Measurements from ENCODE around the gene CNIH3. TPM values are rescaled to one million over a fixed set of nuclear protein-coding genes. Genes with fewer than 3 reads are reported as not detected.

The CNIH3 gene
- total and polyA plus RNA-seq, 2 of the 4 experiments (the other 2 are of a cell fraction): 2.0 to 2.9 TPM

DNA sequence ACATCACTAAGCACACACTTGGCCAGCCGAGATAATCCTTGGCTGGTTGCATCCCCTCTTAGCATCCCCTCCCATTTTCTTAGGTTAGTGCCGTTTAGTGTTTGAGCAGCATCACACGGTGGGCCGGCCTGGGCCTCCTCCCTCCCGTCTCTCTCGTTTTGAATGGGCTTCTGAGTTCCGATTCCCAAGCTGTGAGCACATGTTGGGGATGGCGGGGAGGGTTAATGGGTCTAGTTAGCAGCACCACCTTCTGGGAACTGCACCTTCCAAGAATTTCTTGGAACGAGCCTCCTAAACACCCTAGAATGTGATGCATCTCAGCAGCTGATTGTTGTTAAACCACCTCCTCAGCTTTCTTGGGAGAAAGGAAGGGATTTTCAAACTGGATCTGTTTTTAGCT is 73.3 kb downstream of the CNIH3 start:
- H3K36me3 ChIP-seq (ENCODE audit: control insufficient read depth, insufficient read depth, low read length): no peaks in the 10 kb centered on the region
- H3K9ac ChIP-seq (ENCODE audit: low read depth, low read length): no peak overlapping the region
- ATAC-seq (ENCODE audit: low read depth) (no peak), DNase-seq (no peak)
- dilution Hi-C loops (cut with HindIII; ENCODE audit: low sequenced_read_pairs, unreplicated experiment) (no loop called here), intact Hi-C loops (cut with micrococcal nuclease) (no loop called here), in situ Hi-C loops (cut with MboI; ENCODE audit: low sequenced_read_pairs) (no loop called here)
- no peaks in the 10 kb centered on the region for H3K27me3 ChIP-seq (ENCODE audit: control insufficient read depth, insufficient read depth, low read length)
- H3K27ac ChIP-seq (ENCODE audit: insufficient read depth, low read length): no peak overlapping the region
- H2BK120ac ChIP-seq (ENCODE audit: low read depth, low read length): no peak overlapping the region
- H4K8ac ChIP-seq (ENCODE audit: low read depth in 2 of 2, low read length in 2 of 2): no peak overlapping the region
- no peaks in the 10 kb centered on the region for H3K9me3 ChIP-seq (ENCODE audit: control insufficient read depth, insufficient read depth, low read length)
- no peak overlapping the region for H2AFZ ChIP-seq (replicated peaks; ENCODE audit: low read length, poor library complexity)
- TF ChIP-seq NFE2L2 (IDR thresholded peaks at IDR 0.05; ENCODE audit: low read depth, low read length) (no peak), BHLHE40 (IDR thresholded peaks at IDR 0.05; ENCODE audit: low read depth, low read length) (no peak), CHD1 (IDR thresholded peaks at IDR 0.05; ENCODE audit: low read depth, low read length) (no peak), POLR2A (IDR thresholded peaks at IDR 0.05; ENCODE audit: low read depth, low read length) (no peak), MXI1 (IDR thresholded peaks at IDR 0.05; ENCODE audit: borderline replicate concordance, low read depth, low read length) (no peak), RCOR1 (IDR thresholded peaks at IDR 0.05; ENCODE audit: insufficient replicate concordance, low read length) (no peak), CEBPB (IDR thresholded peaks at IDR 0.05; ENCODE audit: low read depth, low read length) (no peak), RAD21 (IDR thresholded peaks at IDR 0.05; ENCODE audit: low read length) (no peak), FOS (IDR thresholded peaks at IDR 0.05; ENCODE audit: low read depth, low read length) (no peak)
- TF ChIP-seq, protein P1, sequence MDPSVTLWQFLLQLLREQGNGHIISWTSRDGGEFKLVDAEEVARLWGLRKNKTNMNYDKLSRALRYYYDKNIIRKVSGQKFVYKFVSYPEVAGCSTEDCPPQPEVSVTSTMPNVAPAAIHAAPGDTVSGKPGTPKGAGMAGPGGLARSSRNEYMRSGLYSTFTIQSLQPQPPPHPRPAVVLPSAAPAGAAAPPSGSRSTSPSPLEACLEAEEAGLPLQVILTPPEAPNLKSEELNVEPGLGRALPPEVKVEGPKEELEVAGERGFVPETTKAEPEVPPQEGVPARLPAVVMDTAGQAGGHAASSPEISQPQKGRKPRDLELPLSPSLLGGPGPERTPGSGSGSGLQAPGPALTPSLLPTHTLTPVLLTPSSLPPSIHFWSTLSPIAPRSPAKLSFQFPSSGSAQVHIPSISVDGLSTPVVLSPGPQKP (IDR thresholded peaks at IDR 0.05; ENCODE audit: borderline replicate concordance, low read depth, low read length): no peak
- TF ChIP-seq, protein P2, sequence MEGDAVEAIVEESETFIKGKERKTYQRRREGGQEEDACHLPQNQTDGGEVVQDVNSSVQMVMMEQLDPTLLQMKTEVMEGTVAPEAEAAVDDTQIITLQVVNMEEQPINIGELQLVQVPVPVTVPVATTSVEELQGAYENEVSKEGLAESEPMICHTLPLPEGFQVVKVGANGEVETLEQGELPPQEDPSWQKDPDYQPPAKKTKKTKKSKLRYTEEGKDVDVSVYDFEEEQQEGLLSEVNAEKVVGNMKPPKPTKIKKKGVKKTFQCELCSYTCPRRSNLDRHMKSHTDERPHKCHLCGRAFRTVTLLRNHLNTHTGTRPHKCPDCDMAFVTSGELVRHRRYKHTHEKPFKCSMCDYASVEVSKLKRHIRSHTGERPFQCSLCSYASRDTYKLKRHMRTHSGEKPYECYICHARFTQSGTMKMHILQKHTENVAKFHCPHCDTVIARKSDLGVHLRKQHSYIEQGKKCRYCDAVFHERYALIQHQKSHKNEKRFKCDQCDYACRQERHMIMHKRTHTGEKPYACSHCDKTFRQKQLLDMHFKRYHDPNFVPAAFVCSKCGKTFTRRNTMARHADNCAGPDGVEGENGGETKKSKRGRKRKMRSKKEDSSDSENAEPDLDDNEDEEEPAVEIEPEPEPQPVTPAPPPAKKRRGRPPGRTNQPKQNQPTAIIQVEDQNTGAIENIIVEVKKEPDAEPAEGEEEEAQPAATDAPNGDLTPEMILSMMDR (conservative IDR thresholded peaks at IDR 0.05; ENCODE audit: low read depth, low read length): no peak
- H3K4me3 ChIP-seq (ENCODE audit: insufficient read depth, low read depth, low read length): no peak overlapping the region
- H2BK20ac ChIP-seq (ENCODE audit: low read depth, low read length): no peak overlapping the region
- H3K56ac ChIP-seq (ENCODE audit: extremely low read depth, insufficient read depth, low read length): no peak overlapping the region
- H3K23ac ChIP-seq (ENCODE audit: low read depth, low read length): no peak overlapping the region
- ChIA-PET POLR2A (ENCODE audit: unreplicated experiment) (no interaction called here), CTCF (no interaction called here)
- H3K4ac ChIP-seq (ENCODE audit: low read depth, low read length): no peak overlapping the region
- no peak overlapping the region for H3K18ac ChIP-seq (ENCODE audit: low read depth, low read length)
- H3K79me1 ChIP-seq (ENCODE audit: low read depth in 1 of 2, low read length in 2 of 2): no peaks in the 10 kb centered on the region
- 60% methylated on average over 1 of the region's 9 CpGs; no CpG with 5 or more reads in 1 of the 2 experiments for WGBS, 2 experiments (ENCODE audit: extremely low coverage in 2 of 2, insufficient read length in 1 of 2)
- H3K4me2 ChIP-seq (ENCODE audit: low read depth, low read length): no peak overlapping the region
- no peak overlapping the region for H2BK15ac ChIP-seq (ENCODE audit: low read depth, low read length)
- H3K14ac ChIP-seq (replicated peaks; ENCODE audit: low read depth, low read length): no peak overlapping the region
- 0 out of 2 replicates have a peak, but pooled peaks cover 3% of the 10 kb centered on the region for H3K9me1 ChIP-seq (ENCODE audit: insufficient read depth, low read length)
- no peak overlapping the region for H2AK5ac ChIP-seq (ENCODE audit: low read depth, low read length)
- H4K91ac ChIP-seq (ENCODE audit: insufficient read depth, low read depth, low read length): no peak overlapping the region
- H2BK5ac ChIP-seq (ENCODE audit: low read depth, low read length, poor library complexity, severe bottlenecking): no peak overlapping the region
- no peaks in the 10 kb centered on the region for H4K20me1 ChIP-seq (ENCODE audit: insufficient read depth, low read length)
- no peak overlapping the region for H4K5ac ChIP-seq (ENCODE audit: low read depth, low read length)
- H2AK9ac ChIP-seq (replicated peaks; ENCODE audit: low read depth, low read length, poor library complexity): no peak overlapping the region
- no peaks in the 10 kb centered on the region for H3K4me1 ChIP-seq (ENCODE audit: control insufficient read depth, insufficient read depth, low read length)
- BruUV-seq (replicated peaks): no TSS peak

Measured in IMR-90 (cell line).